GM21367 (cell line): Measurements from ENCODE around the gene MEX3B.
"Not testable (repeated sequence)": the region's sequence is repeated elsewhere in the genome, so short reads cannot be mapped to it uniquely, and the experiment has no call there.

Source experiments
- ATAC-seq: cut with Tn5 transposase; IDR thresholded peaks from one replicate; pipeline ENCODE4 v1.9.1; 2021; ENCODE audit not compliant: unreplicated experiment

The MEX3B gene

DNA sequence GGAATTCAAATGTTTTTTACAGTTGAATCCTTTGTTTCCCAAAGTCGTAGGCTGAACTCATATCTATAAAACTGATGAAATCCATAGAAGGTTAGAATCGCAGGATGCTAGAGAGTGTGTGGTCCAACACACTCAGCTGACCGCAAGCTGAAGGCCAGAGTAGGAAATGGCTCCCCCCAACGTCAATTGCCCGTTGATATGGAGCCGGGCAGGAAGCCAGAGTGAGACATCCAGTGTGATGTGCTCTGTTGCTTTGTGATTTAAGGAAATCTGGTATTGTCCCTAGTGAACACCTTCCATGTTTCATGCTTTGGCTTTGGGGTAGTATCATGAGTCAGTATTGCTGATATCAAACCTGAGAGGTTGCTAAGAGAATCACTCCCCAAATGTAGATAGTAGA lies 5.8 kb upstream of the MEX3B start:
- no peak for ATAC-seq

DNA sequence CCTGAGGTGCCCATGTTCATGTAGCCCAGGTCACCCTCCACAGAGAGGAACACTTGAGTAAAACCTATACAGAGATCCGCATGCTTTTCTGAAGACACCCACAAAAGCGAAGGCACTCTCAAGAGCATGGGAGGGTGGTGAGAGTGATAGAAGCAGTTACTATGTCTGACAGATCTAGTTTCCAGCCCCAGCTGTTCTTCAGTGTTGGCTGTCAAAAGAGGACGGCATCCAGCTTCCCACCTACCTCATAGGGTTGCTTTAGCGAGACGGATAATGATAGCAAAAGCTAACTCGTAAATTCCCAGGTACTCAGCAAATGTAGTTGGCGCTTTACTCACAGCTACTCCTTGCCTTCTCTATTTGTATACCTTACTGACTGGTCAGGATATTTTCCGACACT lies 3.0 kb upstream of the MEX3B start:
- no peak for ATAC-seq

DNA sequence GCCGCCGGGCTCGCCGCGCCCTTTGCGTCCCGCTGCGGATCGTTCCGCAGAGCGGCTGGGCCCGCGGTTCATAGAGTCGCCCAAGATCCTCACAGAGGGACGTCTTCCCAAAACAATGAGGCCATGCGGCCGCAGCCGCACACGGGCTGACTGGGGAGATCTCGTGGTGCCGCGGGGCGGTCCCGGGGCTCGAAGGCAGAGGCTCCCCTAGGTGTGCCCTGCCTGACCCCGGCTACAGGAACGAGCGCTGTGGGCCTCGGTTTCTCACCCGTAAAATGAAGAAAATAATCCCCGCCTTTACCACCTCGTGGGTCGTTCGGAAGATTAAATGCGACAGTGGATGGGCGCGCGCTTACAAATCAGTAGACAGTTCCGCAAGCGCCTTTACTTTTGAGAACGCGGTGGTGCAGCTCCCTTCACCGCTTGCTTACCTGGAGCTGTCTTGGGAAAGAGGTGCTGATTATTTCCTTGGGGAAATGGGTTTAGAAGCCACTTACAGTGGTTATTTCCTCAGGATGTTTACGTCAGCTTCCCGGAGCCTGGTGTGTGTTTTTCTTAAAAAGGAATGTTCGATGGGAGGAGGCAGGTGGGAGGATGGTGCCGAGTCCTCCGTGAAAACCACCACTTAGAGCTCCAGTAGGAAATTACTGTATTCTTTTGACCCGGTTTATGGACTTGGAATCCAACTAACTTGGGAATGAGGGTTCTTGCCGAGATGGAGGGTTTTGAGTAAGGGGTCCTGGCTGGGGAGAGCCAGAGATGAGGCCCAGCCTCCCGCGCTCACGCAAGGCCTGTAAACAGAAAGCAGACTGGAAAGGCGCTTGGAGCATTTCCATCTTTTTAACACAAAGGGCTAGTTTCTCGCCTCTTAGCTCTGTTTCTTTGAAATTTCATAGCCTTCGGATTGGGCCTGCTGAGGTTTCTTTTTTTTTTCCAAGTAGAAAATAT lies 1.9 kb upstream of the MEX3B start:
- peak; percentile 2 for ATAC-seq

DNA sequence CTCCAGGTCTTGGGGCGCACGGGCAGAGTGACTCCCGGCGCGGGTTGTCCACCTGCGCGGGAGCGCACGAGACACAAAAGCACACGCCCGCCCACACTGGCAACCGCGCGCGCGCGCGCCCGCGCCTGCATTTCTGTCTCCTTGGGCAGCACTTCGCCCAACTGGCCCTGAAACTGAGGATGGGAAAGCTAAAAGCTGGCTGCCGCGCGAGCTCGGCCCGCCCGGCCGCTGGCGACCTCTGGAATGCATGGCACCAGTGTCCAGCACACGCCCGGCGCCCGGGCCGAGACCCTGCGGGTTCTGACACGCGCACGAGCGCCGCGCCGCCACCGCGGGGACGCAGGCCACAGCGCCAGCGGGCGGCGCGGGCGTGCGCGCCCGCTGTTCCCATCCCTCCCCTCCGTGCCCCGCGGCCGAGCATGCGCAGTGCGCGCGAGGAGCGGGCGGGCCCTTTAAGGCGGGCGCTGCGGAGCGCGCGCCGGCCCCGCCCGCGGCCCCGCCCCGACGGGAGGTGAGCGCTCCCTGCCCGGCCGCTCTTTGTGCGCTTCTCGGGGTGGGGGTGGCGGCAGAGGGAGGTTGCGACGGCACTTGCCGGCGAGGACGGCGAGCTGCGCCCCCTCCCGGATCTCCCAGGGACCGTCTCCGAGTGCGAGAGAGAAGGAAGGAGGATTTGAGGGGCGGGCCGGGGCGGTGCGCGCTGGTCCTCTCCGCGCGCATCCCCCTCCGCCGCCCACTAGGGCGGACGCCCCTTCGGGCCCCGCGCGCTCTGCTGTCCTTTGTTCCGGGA lies 1.0 kb upstream of the MEX3B start:
- ATAC-seq, result peak; percentile 62

DNA sequence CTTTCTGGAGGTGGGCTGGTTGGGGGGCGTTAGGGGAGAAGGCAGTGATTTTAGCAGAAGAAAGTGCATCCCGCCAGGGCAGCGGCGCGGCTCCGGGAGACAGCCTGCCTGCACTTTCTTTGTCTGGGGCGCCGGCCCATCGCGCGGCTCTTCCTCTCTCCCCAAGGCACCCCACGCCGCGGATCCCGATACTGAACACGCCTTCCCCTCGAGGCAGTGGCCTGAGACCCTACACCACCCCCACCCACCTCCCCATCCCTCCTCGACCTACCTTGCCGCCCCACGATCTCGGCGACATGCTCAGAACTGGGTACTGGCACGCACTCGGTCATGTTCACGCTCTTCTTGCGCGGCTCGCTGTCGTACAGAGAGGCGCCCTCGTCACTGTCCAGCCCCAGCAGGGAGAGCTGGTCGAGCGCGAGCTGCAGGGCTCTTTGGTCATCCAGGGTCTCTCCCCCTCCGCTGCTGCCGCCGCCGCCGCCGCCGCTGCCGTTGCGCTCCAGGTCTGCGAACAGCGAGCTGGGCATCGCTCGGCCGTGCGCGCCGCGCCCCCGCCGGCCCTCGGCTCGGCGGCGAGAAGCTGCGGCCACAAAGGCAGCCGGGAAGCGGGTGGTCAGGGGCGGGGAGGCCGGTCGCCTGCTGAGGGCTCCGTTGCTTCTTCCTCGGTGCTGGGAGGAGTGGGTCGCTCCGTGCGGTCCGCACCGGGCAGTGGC lies 483 bp downstream of the MEX3B start:
- peak; percentile 0 for ATAC-seq

DNA sequence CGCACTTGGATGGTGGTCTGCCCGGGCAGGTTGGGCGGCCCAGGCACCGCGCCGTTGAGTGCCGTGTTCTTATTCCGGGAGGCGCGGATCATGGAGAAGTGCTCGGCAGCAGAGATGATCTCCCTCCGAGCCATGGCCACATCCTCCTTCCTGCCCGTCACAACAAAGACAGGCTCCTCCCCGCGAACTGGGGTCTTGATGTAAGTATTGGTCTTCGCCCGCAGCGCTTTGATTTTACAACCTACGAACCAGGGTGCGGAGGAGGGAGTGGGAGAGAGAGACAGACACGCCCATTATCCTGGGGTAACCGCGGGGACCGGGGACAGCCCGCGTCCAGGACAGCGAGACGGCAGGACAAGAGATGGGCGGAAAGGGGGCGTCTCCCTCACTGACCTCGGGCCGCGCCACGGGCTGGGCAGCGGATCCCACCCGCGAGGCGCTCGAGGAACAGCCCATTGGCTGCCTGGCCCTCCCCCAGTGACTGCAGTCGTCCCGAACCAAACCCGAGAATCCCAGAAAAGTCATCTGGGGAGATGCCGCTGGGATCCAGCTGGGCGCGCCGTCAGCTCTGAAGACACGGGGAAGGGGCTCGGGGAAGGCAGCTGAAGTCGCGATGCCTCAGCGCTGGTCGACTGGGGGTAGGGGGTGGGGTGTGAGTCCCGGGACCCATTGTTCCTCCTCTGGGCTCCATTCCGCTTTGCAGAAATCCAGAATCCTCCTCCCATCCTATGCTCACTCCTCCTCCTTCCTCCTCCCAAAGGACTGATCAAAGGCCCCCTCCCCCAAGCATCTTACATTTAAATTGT lies 1.2 kb downstream of the MEX3B start:
- no peak for ATAC-seq

DNA sequence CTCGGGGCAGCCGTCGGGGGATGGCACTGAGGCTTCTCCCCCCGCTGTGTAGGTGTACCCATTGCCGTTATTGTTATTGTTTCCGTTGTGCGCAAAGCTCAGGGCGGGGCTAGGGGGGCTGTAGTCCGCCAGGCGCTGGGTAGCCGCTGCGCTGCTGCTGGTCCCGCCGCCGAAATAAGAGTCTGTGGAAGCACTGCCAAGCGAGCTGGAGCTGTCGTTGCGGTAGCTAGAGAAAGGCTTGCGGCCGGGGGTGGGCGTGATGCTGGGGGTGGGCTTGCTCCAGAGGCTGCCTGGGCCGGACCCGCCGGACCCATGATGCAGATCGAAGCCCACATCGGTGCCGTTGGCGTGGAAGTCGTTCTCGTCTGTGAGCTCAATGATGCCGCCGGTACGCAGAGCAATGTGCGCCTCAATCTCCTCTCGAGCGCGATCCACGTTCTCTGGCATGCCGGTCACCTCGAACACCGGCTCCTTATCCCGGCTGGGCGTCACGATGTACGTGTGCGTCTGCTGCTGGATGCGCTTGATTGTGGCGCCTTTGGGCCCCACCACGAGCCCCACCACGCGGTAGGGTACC lies 1.9 kb downstream of the MEX3B start:
- no peak for ATAC-seq

DNA sequence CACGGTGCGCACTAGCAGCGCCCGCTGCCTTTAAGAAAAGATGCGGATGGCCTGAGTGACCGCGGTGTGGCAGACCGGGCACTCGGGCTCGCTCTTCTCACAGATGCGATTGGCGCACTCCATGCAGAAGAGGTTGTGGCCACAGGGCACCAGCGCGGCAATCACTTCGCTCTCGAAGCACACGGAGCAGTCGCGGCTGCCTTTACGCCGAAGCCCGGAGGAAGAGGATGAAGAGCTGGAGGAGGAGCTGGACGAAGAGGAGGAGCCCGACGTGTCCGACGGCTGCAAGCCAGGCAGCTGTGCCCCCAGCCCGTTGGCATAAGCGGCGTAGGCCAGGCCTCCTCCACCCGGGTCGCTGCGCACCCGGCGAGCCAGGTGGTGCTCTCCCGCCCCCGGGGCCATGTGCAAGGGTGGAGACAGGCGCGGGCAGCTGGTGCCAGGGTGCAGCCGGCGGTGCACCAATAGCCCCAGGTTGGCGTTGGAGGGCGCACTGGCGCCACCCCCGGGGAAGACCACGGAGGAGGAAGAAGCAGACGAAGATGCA lies 2.6 kb downstream of the MEX3B start:
- ATAC-seq, result no peak

DNA sequence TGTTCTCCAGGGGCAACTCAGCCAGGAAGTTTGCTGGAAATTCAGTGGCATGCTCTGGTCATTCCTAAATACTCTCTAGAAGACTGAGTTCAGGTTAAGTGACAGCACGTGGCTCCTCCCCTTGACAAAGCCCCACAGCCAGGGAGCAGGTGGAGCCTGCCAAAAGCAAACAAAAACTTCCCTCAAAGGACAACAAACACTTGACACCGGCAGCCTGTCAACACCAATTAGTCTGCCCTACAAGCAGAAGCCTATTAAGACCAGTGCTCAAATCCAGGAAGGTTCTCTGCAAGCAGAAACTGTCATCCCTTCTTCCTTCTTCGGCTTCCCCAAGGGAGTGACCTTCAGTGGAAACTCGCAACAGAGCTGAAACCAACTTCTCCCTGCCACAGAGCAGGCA lies 5.0 kb downstream of the MEX3B start:
- no peak for ATAC-seq

DNA sequence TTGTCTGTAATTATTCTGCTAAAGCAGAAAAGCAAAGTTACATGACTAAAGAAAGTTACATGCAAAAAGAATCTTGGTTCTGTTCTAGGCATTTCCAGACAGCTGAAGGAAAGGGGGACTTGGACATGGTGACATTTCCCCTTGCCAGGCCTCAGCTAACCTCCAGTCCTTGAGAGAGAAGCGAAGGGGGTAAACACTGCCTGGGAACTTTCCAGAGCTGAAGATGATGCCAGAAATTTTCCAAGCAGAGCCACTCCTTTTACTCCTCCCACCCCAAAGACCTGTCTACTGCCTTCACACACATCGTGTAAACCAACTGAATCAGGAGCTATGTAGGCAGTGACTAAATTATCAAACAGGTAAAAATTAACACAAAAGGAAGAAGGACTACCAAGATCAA lies 5.4 kb downstream of the MEX3B start:
- ATAC-seq, result no peak

DNA sequence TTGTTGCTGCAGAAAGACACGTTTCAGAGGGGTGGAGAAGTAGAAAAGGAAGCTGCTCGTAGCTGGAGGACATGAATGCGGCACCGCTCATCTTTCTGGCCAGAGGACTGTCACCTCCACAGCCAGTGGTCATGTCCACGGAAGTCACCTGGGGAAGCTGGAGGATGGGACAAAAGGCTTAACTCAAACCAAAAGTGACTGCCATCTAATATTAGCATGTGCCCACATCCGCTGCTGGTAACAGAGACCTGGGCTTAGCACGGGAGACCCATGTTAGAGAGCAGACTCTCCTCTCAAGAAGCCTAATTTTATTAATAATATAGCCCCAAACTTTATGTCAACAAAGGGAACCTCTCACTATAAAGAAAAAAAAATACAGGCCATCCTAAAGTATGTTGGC lies 5.9 kb downstream of the MEX3B start:
- no peak for ATAC-seq

DNA sequence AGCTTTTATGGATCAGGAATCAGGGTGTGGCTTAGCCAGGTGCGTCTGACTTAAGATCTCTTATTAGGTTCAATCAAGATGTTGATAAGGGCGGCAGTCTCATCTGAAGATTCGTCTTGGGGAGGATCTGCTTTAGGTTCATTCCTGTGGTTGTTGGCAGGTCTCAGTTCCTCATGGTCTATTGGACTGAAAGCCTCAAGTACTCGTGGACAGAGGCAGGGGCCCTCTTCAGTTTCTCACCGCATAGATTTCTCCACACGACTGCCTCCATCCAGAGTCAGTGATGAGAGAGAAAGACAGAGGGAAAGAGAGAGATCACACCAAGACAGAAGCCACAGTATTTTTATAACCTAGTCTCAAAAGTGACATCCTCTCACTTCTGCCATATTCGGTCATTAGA lies 9.4 kb downstream of the MEX3B start:
- no peak for ATAC-seq

DNA sequence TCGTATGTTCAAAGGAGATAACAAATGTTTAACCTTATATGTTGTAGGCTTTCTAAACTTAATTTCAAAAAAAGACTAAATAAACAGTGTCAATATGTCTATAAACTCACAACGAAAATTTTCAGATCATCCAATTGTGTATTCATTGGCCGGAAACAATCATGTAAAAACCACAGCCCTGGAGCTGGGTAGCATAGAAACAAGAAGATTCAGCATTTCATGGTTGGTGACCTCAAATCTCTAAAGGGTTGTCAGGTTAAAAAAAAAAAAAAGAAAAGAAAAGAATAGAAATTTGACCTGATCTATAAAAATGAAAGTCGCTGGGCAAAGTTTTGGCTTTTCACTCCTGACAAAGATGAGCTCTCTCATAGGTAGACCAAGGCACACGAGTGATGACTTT lies 13.9 kb downstream of the MEX3B start:
- ATAC-seq, result no peak

DNA sequence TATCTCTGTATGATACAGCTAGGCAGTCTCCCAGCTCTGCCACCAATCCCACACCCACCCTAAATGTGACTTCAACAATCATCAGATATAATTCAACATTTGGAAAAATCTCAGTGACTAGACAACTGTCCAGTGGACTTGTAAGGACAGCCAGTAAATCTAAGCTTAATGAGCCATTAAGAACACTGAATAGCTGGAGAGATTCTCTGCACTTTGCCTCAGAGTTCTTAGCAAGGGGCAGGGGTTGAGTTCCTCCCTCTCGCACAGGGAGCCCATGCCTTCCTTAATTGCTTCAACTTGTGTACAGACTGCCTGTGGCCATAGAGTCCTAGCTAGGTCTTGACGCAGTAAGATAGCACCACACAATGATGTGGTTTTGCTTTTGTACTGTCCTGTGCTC lies 15.6 kb downstream of the MEX3B start:
- ATAC-seq, result no peak

DNA sequence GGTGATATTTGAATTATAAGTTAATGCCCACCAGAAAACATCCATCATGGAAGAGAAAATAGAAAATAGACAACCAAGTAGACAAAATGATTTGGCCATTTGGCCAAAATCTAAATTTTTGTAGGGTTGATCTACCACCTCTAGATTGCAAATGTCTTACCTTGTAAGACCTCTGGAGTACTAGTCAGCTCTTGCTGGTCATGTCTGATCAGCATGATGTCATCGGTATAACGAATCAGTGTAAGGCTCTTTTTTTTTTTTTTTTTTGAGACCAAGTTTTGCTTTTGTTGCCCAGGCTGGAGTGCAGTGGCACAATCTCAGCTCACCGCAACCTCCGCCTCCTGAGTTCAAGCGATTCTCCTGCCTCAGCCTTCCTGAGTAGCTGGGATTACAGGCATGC lies 17.7 kb downstream of the MEX3B start:
- not testable (repeated sequence) for ATAC-seq

DNA sequence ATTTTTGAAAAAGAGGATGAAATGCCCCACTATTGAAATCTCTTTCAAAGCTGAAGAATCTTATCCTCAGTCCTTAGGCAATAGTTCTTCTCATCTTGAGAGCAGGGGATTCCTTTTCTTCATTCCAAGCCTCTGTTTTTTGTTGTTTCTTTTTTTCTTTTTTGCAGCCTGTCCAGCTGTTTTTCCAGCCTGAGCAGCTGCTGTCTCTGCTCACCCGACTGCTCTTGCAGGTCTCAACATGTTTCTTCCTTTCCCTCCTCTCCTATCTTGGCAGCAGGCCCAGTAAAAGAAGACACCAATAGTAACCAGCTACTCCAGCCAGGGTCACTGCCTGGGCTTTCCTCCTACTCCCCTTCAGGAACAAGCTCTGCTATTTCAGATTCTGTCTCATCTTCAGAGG lies 23.8 kb downstream of the MEX3B start:
- ATAC-seq, result no peak

DNA sequence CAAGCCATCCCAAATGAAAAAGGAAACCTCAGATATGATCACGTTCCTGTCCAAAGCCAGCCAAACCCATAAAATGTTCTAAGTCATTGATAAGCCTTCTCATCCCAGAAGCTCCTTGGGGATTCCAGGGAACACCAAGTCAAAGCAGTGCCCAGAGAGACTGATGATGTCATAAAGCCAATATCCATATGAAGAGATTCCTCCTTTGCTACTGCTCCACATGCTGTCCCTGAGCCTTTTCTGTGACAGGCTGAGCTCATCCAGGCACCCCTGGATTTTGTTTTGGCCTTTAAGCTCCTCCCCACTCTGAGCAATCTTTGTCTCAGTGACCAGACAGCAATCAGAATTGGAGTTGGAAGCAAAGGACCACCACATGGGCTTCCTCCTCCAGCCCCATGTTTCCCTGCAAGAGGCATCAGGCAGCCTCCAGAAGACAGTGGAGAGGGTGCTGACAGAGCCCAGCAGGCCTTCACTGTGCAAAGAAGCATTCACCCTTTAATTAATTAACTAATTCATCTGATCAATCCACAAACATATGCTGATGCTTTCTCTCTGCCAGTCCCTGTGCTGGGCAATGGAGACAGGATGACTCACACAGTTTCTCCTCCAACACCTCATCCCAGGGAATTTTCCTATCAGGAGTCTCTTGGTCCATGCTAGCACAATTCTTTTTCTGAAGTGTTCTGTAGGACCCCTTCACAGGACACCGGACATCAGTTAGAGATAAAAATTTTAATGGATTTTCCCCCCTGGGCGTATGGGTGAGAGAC lies 25.0 kb downstream of the MEX3B start:
- no peak for ATAC-seq

DNA sequence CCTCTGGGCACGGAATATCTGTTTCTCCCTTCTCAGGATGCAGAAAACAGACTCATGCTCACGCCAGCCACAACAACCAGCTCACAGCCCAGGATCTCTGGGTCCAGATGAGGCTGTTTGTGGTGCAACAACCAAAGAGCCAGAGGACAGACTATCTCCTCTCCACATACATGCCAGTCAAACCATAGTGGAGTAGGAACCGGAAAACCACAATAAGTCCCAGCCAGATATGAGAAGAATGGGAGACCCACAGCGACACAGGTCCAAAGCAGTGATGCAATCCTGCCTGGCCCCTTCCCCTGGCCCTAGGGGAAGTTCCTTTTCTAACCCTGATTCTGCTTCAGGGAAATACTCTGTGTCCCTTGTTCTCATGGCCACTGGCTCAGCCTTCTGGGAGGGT lies 27.6 kb downstream of the MEX3B start:
- no peak for ATAC-seq

DNA sequence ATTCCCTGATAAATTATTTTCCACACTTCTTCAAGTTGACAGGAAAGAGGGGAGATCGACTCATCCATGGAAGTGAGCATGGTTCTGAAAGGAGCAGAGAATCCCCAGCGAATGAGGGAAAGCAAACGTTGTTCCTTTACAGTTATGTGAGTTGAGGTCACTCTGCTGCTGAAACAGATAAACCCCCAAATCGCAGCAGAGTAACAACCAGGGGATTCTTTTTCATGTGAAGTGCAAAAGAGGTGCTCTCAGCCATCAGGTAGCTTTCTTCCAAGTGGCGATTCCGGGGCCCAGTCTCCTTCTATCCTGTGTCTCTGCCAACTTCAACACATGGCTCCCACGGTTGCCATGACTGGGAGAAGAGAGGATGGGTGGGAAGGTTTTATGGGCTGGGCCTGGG lies 28.2 kb downstream of the MEX3B start:
- no peak for ATAC-seq
